ENCODE results near the gene PPP1R16B. TPM values are rescaled to one million over a fixed set of nuclear protein-coding genes. Genes with fewer than 3 reads are reported as not detected.

PPP1R16B gene
- total RNA-seq, 4 donors from 2014 or later = 1.8 to 11.1 (median 7.0) TPM

- 53 to 58% methylated on average over 2 to 3 of the region's 3 CpGs for WGBS, 2 donors (ENCODE audit: low coverage in 1 of 2)
- H3K4me1 ChIP-seq = peaks cover 24 to 56% (median 45%) of the 10 kb centered on the region in 4 donors
- no peak for DNase-seq
- intact Hi-C loops (cut with DNase I; ENCODE audit: low total_unique reads) = no loop called here
- TF ChIP-seq EP300 (IDR thresholded peaks at IDR 0.05; ENCODE audit: low read depth) (no peak), POLR2A (IDR thresholded peaks at IDR 0.05) (no peak), CTCF (IDR thresholded peaks at IDR 0.05) (no peak), POLR2AphosphoS5 (IDR thresholded peaks at IDR 0.05) (no peak)
- in situ Hi-C loops (cut with MboI; ENCODE audit: low pct_ligation_motif_present in 1 of 4, low pct_unique_long_range_greater_than_20kb in 1 of 4, low sequenced_read_pairs in 3 of 4) = loop anchor here in 1 of 4 donors (10.0 kb wide), 1 partner anchor 67 kb away; the partner anchor contains the start of gene PPP1R16B
- no peaks in the 10 kb centered on the region for H3K36me3 ChIP-seq
- H3K27me3 ChIP-seq = no peaks in the 10 kb centered on the region
- no peak overlapping the region for H3K4me3 ChIP-seq
- peak overlapping the region; percentile 76 to 84 (median 78) for H3K27ac ChIP-seq
- H3K9me3 ChIP-seq = no peaks in the 10 kb centered on the region
Observed at GRCh38 chr20:38871560-38871953, 66.1 kb downstream of the PPP1R16B start.

GRCh38 chr20:38872036-38872435 lies 66.5 kb downstream of the PPP1R16B start:
- Histone ChIP-seq H3K27me3 (no peaks in the 10 kb centered on the region), H3K27ac (peak overlapping the region; percentile 76 to 84 (median 78)), H3K9me3 (no peaks in the 10 kb centered on the region), H3K36me3 (no peaks in the 10 kb centered on the region), H3K4me3 (no peak overlapping the region), H3K4me1 (peaks cover 24 to 56% (median 45%) of the 10 kb centered on the region in 4 donors)
- TF ChIP-seq POLR2AphosphoS5 (IDR thresholded peaks at IDR 0.05) (peak in 2 of 3 donors; percentile 62 to 76), EP300 (IDR thresholded peaks at IDR 0.05; ENCODE audit: low read depth) (no peak), CTCF (IDR thresholded peaks at IDR 0.05) (no peak), POLR2A (IDR thresholded peaks at IDR 0.05) (peak; percentile 73)
- peak; percentile 73 for DNase-seq
- intact Hi-C loops (cut with DNase I; ENCODE audit: low total_unique reads) (no loop called here), in situ Hi-C loops (cut with MboI; ENCODE audit: low pct_ligation_motif_present in 1 of 4, low pct_unique_long_range_greater_than_20kb in 1 of 4, low sequenced_read_pairs in 3 of 4) (loop anchor here in 1 of 4 donors (10.0 kb wide), 1 partner anchor 67 kb away; the partner anchor contains the start of gene PPP1R16B)
- WGBS, 2 donors (ENCODE audit: low coverage in 1 of 2) = 47% methylated on average over 7 of the region's 7 CpGs; no CpG with 5 or more reads in 1 of the 2 donors

GRCh38 chr20:38872491-38873049 lies 67.1 kb downstream of the PPP1R16B start:
- in situ Hi-C loops (cut with MboI; ENCODE audit: low pct_ligation_motif_present in 1 of 4, low pct_unique_long_range_greater_than_20kb in 1 of 4, low sequenced_read_pairs in 3 of 4) = loop anchor here in 1 of 4 donors (10.0 kb wide), 1 partner anchor 68 kb away; the partner anchor contains the start of gene PPP1R16B
- no peak overlapping the region for H3K4me3 ChIP-seq

More at GRCh38 chr20:38872491-38873049, 67.1 kb downstream of the PPP1R16B start:
- Histone ChIP-seq H3K4me1 (peaks cover 24 to 56% (median 45%) of the 10 kb centered on the region in 4 donors), H3K27ac (peak overlapping the region; percentile 76 to 84 (median 78)), H3K27me3 (no peaks in the 10 kb centered on the region), H3K9me3 (no peaks in the 10 kb centered on the region), H3K36me3 (no peaks in the 10 kb centered on the region)
- WGBS, 2 donors (ENCODE audit: low coverage in 1 of 2) = 72% methylated on average over 15 of the region's 15 CpGs; no CpG with 5 or more reads in 1 of the 2 donors
- TF ChIP-seq EP300 (IDR thresholded peaks at IDR 0.05; ENCODE audit: low read depth) (no peak), POLR2A (IDR thresholded peaks at IDR 0.05) (no peak), CTCF (IDR thresholded peaks at IDR 0.05) (no peak), POLR2AphosphoS5 (IDR thresholded peaks at IDR 0.05) (no peak)
- intact Hi-C loops (cut with DNase I; ENCODE audit: low total_unique reads) = no loop called here
- DNase-seq = no peak

Measured in transverse colon (tissue), 4 donors.